Progenitor cell of endocrine pancreas (in vitro differentiated cells): ENCODE measurements around the gene MFAP4. TPM values are rescaled to one million over a fixed set of nuclear protein-coding genes. Genes with fewer than 3 reads are reported as not detected.
"Not testable (repeated sequence)": the region's sequence is repeated elsewhere in the genome, so short reads cannot be mapped to it uniquely, and the experiment has no call there.

ENCODE experiments used
- DNase-seq: peaks from one replicate; pipeline ENCODE4 v3.0.0; 2021; ENCODE audit warnings: low spot score; ENCODE audit not compliant: unreplicated experiment
- H3K27ac Mint-ChIP-seq: 2 replicates; pipeline ENCODE4 v1.8.0; 2021; ENCODE audit warnings: mild to moderate bottlenecking, moderate library complexity, mixed read lengths
- H3K27me3 Mint-ChIP-seq: 2 replicates; pipeline ENCODE4 v1.8.0; 2021; ENCODE audit warnings: mixed read lengths
- H3K36me3 Mint-ChIP-seq: 2 replicates; pipeline ENCODE4 v1.8.0; 2022; ENCODE audit warnings: mixed read lengths; ENCODE audit not compliant: insufficient read depth
- H3K4me1 Mint-ChIP-seq: 2 replicates; pipeline ENCODE4 v1.8.0; 2021; ENCODE audit warnings: low read depth, mixed read lengths
- H3K4me3 Mint-ChIP-seq: 2 replicates; pipeline ENCODE4 v1.8.0; 2021; ENCODE audit warnings: low read depth, mild to moderate bottlenecking, moderate library complexity, mixed read lengths
- H3K9me3 Mint-ChIP-seq: 2 replicates; pipeline ENCODE4 v1.8.0; 2021; ENCODE audit warnings: low read depth, mixed read lengths
- total RNA-seq: library from RNA; stranded (reverse); gene quantifications from 2 replicates; pipeline ENCODE4 v1.2.1, GENCODE V29; 2021
- TF ChIP-seq, protein P1 (sequence below): fragments of 200-600 bp; sonication (generic); IDR thresholded peaks from one replicate; pipeline ENCODE4 v1.5.0; 2021; ENCODE audit warnings: antibody characterized with exemption, mild to moderate bottlenecking; ENCODE audit not compliant: unreplicated experiment

The MFAP4 gene
- total RNA-seq, 1 donor from 2014 or later, result 2.3 TPM

DNA sequence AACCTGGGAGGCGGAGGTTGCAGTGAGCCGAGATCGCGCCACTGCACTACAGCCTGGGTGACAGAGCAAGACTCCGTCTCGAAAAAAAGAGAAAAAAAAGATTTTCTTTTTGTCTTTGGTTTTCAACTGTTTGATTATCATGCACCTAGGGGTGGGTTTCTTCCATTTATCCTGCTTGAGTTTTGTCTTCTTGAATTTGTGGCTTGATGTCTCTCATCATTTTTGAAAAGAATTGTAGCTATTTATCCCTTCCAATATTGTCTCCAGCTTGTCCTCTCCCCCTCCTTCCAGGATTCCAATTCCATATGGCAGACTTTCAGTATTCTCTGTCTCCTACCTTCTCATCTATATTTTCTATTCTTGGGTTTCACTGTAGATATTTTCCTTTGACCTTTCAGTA is 32.2 kb downstream of the MFAP4 start:
- no peak overlapping the region for H3K4me3 Mint-ChIP-seq
- H3K4me1 Mint-ChIP-seq, result no peaks in the 10 kb centered on the region
- peak overlapping the region; percentile 68 for H3K27ac Mint-ChIP-seq
- no peaks in the 10 kb centered on the region for H3K27me3 Mint-ChIP-seq
- peaks cover 13% of the 10 kb centered on the region for H3K36me3 Mint-ChIP-seq
- DNase-seq, result no peak
- TF ChIP-seq, protein P1, sequence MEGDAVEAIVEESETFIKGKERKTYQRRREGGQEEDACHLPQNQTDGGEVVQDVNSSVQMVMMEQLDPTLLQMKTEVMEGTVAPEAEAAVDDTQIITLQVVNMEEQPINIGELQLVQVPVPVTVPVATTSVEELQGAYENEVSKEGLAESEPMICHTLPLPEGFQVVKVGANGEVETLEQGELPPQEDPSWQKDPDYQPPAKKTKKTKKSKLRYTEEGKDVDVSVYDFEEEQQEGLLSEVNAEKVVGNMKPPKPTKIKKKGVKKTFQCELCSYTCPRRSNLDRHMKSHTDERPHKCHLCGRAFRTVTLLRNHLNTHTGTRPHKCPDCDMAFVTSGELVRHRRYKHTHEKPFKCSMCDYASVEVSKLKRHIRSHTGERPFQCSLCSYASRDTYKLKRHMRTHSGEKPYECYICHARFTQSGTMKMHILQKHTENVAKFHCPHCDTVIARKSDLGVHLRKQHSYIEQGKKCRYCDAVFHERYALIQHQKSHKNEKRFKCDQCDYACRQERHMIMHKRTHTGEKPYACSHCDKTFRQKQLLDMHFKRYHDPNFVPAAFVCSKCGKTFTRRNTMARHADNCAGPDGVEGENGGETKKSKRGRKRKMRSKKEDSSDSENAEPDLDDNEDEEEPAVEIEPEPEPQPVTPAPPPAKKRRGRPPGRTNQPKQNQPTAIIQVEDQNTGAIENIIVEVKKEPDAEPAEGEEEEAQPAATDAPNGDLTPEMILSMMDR, result no peak
- no peaks in the 10 kb centered on the region for H3K9me3 Mint-ChIP-seq

DNA sequence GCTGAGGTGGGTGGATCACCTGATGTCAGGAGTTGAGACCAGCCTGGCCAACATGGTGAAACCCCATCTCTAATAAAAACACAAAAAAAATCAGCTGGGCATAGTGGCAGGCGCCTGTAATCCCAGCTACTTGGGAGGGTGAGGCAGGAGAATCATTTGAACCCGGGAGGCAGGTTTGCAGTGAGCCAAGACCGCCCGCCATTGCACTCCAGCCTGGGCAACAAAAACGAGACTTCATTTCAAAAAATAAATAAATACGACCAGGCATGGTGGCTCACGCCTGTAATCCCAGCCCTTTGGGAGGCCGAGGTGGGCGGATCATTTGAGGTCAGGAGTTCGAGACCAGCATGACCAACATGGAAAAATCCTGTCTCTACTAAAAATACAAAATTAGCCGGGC is 33.6 kb downstream of the MFAP4 start:
- H3K9me3 Mint-ChIP-seq, DNase-seq, H3K4me3 Mint-ChIP-seq, H3K27me3 Mint-ChIP-seq, H3K4me1 Mint-ChIP-seq, H3K27ac Mint-ChIP-seq: not testable (repeated sequence)
- H3K36me3 Mint-ChIP-seq, result peaks cover 13% of the 10 kb centered on the region

GRCh38 chr17:19348806-19349205 is 38.2 kb downstream of the MFAP4 start:
- DNase-seq, result no peak
- Mint-ChIP-seq H3K9me3 (no peaks in the 10 kb centered on the region), H3K27me3 (no peaks in the 10 kb centered on the region), H3K36me3 (peaks cover 13% of the 10 kb centered on the region), H3K27ac (no peak overlapping the region), H3K4me3 (no peak overlapping the region), H3K4me1 (peaks cover 8% of the 10 kb centered on the region)
- TF ChIP-seq, protein P1, result no peak

DNA sequence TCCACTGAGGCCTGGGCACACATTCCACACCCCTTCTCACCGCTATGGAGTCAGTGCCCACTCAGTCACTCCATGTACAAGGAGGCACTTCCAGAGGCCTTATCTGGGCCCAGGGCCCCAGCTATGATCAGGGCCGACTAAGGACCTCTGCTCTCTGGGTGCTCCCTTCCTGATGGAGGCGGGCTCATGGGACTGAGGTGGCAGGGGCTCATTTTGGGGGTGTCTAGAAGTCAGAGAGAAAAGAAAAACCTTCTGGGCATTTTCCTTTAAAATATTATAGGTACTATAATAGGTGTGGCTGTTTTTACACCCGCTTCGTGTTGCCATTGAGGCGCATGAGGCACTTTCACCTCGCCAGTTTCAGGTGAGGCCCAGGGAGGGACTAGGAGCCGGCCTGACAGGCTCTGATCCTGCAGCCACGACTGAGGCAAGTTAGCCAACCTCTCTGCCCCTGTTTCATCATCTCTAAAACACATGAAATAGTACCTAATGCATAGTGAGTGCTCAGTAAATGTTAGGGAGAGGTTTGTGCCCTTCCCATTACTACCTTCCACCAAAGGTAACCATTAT is 38.8 kb downstream of the MFAP4 start:
- Mint-ChIP-seq H3K36me3 (peaks cover 13% of the 10 kb centered on the region), H3K9me3 (no peaks in the 10 kb centered on the region), H3K27me3 (no peaks in the 10 kb centered on the region), H3K4me3 (no peak overlapping the region), H3K27ac (peak overlapping the region; percentile 41), H3K4me1 (peaks cover 8% of the 10 kb centered on the region)
- no peak for DNase-seq
- TF ChIP-seq, protein P1, result no peak

- Mint-ChIP-seq H3K4me1 (peaks cover 8% of the 10 kb centered on the region), H3K27me3 (no peaks in the 10 kb centered on the region), H3K36me3 (peaks cover 13% of the 10 kb centered on the region), H3K27ac (peak overlapping the region; percentile 86), H3K9me3 (no peaks in the 10 kb centered on the region), H3K4me3 (no peak overlapping the region)
- TF ChIP-seq, protein P1, result no peak
- DNase-seq, result no peak
Measured at GRCh38 chr17:19347323-19348080, 39.5 kb downstream of the MFAP4 start.
